Measurements from ENCODE around the gene HOXA4. TPM values are rescaled to one million over a fixed set of nuclear protein-coding genes. Genes with fewer than 3 reads are reported as not detected.

Gene HOXA4
- total RNA-seq, 1 experiment from 2014 or later: 1.5 TPM

- no peak overlapping the region for H3K4me3 ChIP-seq
- H3K27me3 ChIP-seq: no peaks in the 10 kb centered on the region
- H3K9me3 ChIP-seq: no peaks in the 10 kb centered on the region
- H3K36me3 ChIP-seq: peaks cover 20% of the 10 kb centered on the region
- no peak for DNase-seq
Measured at GRCh38 chr7:27098578-27099451, 31.7 kb downstream of the HOXA4 start.

- no peaks in the 10 kb centered on the region for H3K27me3 ChIP-seq
- H3K9me3 ChIP-seq: no peaks in the 10 kb centered on the region
- peaks cover 20% of the 10 kb centered on the region for H3K36me3 ChIP-seq
- no peak for DNase-seq
- H3K4me3 ChIP-seq: peak overlapping the region; percentile 68
Measured at GRCh38 chr7:27097686-27098577, 32.6 kb downstream of the HOXA4 start.

GRCh38 chr7:27096768-27097514 lies 33.6 kb downstream of the HOXA4 start:
- Histone ChIP-seq H3K27me3 (no peaks in the 10 kb centered on the region), H3K4me3 (peak overlapping the region; percentile 68), H3K9me3 (no peaks in the 10 kb centered on the region), H3K36me3 (peaks cover 20% of the 10 kb centered on the region)
- DNase-seq: peak; percentile 63

- H3K4me3 ChIP-seq: peak within 1 kb of the TSS; percentile 68
- DNase-seq: peak; percentile 86
- no peaks in the 10 kb centered on the region for H3K27me3 ChIP-seq
- peaks cover 17% of the 10 kb centered on the region for H3K36me3 ChIP-seq
- no peaks in the 10 kb centered on the region for H3K9me3 ChIP-seq
Measured at GRCh38 chr7:27095897-27096767, 34.4 kb downstream of the HOXA4 start, which contains the start of gene HOXA1. HOXA1 (minus strand) TSS chr7:27096000; CDS start chr7:27095912, 88 bp downstream.

GRCh38 chr7:27095050-27095896 lies 35.3 kb downstream of the HOXA4 start:
- peaks cover 9% of the 10 kb centered on the region for H3K36me3 ChIP-seq
- H3K4me3 ChIP-seq: peak overlapping the region; percentile 68
- H3K27me3 ChIP-seq: no peaks in the 10 kb centered on the region
- no peaks in the 10 kb centered on the region for H3K9me3 ChIP-seq
- no peak for DNase-seq

GRCh38 chr7:27094304-27095049 lies 36.1 kb downstream of the HOXA4 start:
- no peak overlapping the region for H3K4me3 ChIP-seq

GRCh38 chr7:27093184-27093895 lies 37.2 kb downstream of the HOXA4 start:
- no peak overlapping the region for H3K4me3 ChIP-seq
- no peak for DNase-seq
- no peaks in the 10 kb centered on the region for H3K36me3 ChIP-seq
- H3K27me3 ChIP-seq: no peaks in the 10 kb centered on the region
- H3K9me3 ChIP-seq: no peaks in the 10 kb centered on the region

More at GRCh38 chr7:27094304-27095049, 36.1 kb downstream of the HOXA4 start:
- no peak for DNase-seq
- Histone ChIP-seq H3K27me3 (no peaks in the 10 kb centered on the region), H3K36me3 (peaks cover 7% of the 10 kb centered on the region), H3K9me3 (no peaks in the 10 kb centered on the region)

- DNase-seq: no peak
- no peaks in the 10 kb centered on the region for H3K27me3 ChIP-seq
Measured at GRCh38 chr7:27092819-27093110, 37.8 kb downstream of the HOXA4 start.

GRCh38 chr7:27091941-27092818 lies 38.4 kb downstream of the HOXA4 start:
- Histone ChIP-seq H3K36me3 (no peaks in the 10 kb centered on the region), H3K27me3 (no peaks in the 10 kb centered on the region), H3K9me3 (no peaks in the 10 kb centered on the region), H3K4me3 (no peak overlapping the region)
- no peak for DNase-seq

More at GRCh38 chr7:27092819-27093110, 37.8 kb downstream of the HOXA4 start:
- Histone ChIP-seq H3K9me3 (no peaks in the 10 kb centered on the region), H3K4me3 (no peak overlapping the region), H3K36me3 (no peaks in the 10 kb centered on the region)

- DNase-seq: no peak
- Histone ChIP-seq H3K4me3 (no peak overlapping the region), H3K36me3 (no peaks in the 10 kb centered on the region), H3K27me3 (no peaks in the 10 kb centered on the region), H3K9me3 (no peaks in the 10 kb centered on the region)
Measured at GRCh38 chr7:27091105-27091504, 39.5 kb downstream of the HOXA4 start.

- Histone ChIP-seq H3K4me3 (no peak overlapping the region), H3K9me3 (no peaks in the 10 kb centered on the region), H3K27me3 (no peaks in the 10 kb centered on the region), H3K36me3 (no peaks in the 10 kb centered on the region)
- no peak for DNase-seq
Measured at GRCh38 chr7:27088002-27088922, 42.3 kb downstream of the HOXA4 start.

GRCh38 chr7:27083646-27084045 lies 46.9 kb downstream of the HOXA4 start:
- H3K27me3 ChIP-seq: no peaks in the 10 kb centered on the region
- H3K4me3 ChIP-seq: no peak overlapping the region
- no peaks in the 10 kb centered on the region for H3K9me3 ChIP-seq
- no peak for DNase-seq
- H3K36me3 ChIP-seq: no peaks in the 10 kb centered on the region
